ENCODE data around the gene IGSF9B. TPM values are rescaled to one million over a fixed set of nuclear protein-coding genes. Genes with fewer than 3 reads are reported as not detected.

IGSF9B gene
- polyA plus RNA-seq, 1 donor (not counting 4 experiments of a cell fraction or from before 2014, with no cell fraction given): 0.66 TPM

DNA sequence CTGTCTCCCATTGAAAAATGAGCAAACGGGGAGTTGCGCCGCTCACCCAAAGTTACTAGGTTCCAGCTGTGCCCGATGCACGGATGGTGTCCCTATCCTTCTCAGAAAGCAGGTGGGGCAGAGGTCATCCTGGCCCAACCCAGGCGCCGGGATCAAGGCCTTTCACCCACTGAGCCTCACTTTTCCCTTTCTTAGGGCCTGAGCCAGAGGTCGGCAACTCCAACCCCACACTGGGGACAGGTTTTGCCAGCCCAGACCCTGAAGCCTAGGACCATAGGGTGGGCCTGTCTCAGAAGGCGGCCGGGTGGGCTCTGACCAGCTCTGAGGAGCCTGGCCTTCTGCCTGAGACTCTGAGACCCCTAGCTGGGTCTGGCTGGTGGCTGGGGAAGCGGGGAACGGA, 6.3 kb downstream of the IGSF9B start:
- Histone ChIP-seq H3K4me2 (ENCODE audit: control insufficient read depth, extremely low read depth, insufficient read depth, low read depth, low read length) (no peak overlapping the region), H3K27me3 (ENCODE audit: control insufficient read depth, extremely low read depth, insufficient read depth, low read length) (peaks cover 40% of the 10 kb centered on the region), H3K9me3 (ENCODE audit: control insufficient read depth, low read depth, low read length) (no peaks in the 10 kb centered on the region), H3K9ac (ENCODE audit: control insufficient read depth, extremely low read depth, insufficient read depth, low read length) (no peak overlapping the region), H2AFZ (ENCODE audit: control insufficient read depth, low read length) (no peak overlapping the region), H4K20me1 (ENCODE audit: control insufficient read depth, extremely low read depth, insufficient read depth, low read length) (no peaks in the 10 kb centered on the region), H3K9me1 (ENCODE audit: control insufficient read depth, extremely low read depth, insufficient read depth, low read length) (no peaks in the 10 kb centered on the region), H3K36me3 (ENCODE audit: control insufficient read depth in 2 of 2, extremely low read depth in 1 of 2, insufficient read depth in 2 of 2, low read length in 2 of 2) (no peaks in the 10 kb centered on the region), H3K4me3 (ENCODE audit: control insufficient read depth in 2 of 3, extremely low read depth in 1 of 3, insufficient read depth in 2 of 3, low read depth in 1 of 3, low read length in 3 of 3) (no peak overlapping the region), H3K79me2 (ENCODE audit: control insufficient read depth, insufficient read depth, low read length) (no peaks in the 10 kb centered on the region), H3K4me1 (ENCODE audit: control insufficient read depth, extremely low read depth, insufficient read depth, low read length) (peaks cover 13% of the 10 kb centered on the region), H3K27ac (ENCODE audit: control insufficient read depth, insufficient read depth, low read length) (no peak overlapping the region)
- dilution Hi-C loops (cut with MboI; ENCODE audit: extremely low pct_ligation_motif_present, low sequenced_read_pairs): no loop called here
- TF ChIP-seq EZH2 (IDR thresholded peaks at IDR 0.05; ENCODE audit: low read length): no peak
- TF ChIP-seq CTCF (optimal IDR thresholded peaks at IDR 0.05 in 1 of 3, IDR thresholded peaks at IDR 0.05 in 1 of 3, conservative IDR thresholded peaks at IDR 0.05 in 1 of 3; ENCODE audit: extremely low read depth in 1 of 3, insufficient read depth in 2 of 3, low read length in 3 of 3): no peak
- FAIRE-seq (no peak), DNase-seq (ENCODE audit: low read depth, low spot score) (no peak)

DNA sequence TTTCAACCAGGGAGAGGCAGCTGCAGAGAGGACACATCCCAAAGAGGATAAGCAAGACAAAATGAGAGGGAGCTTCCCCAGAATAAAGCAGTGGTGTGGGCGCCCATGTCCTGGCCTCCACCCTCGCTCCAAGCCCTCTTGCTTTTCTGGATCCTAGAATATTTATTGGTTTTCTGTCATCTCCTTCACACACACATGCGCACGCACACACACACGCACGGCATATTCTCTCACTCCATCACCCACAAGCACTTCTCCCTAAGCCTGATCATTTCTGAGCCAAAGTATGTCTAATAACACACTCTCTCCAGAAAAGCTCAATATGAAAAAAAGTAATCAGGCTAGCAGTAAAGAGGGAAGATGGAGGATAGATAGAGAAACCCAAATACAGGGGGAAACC, 7.6 kb downstream of the IGSF9B start:
- H4K20me1 ChIP-seq (ENCODE audit: control insufficient read depth, extremely low read depth, insufficient read depth, low read length): no peaks in the 10 kb centered on the region
- H3K27ac ChIP-seq (ENCODE audit: control insufficient read depth, insufficient read depth, low read length): no peak overlapping the region
- no peak overlapping the region for H2AFZ ChIP-seq (ENCODE audit: control insufficient read depth, low read length)
- H3K4me3 ChIP-seq (ENCODE audit: control insufficient read depth in 2 of 3, extremely low read depth in 1 of 3, insufficient read depth in 2 of 3, low read depth in 1 of 3, low read length in 3 of 3): no peak overlapping the region
- H3K79me2 ChIP-seq (ENCODE audit: control insufficient read depth, insufficient read depth, low read length): no peaks in the 10 kb centered on the region
- H3K27me3 ChIP-seq (ENCODE audit: control insufficient read depth, extremely low read depth, insufficient read depth, low read length): peaks cover 27% of the 10 kb centered on the region
- dilution Hi-C loops (cut with MboI; ENCODE audit: extremely low pct_ligation_motif_present, low sequenced_read_pairs): no loop called here
- TF ChIP-seq CTCF (optimal IDR thresholded peaks at IDR 0.05 in 1 of 3, IDR thresholded peaks at IDR 0.05 in 1 of 3, conservative IDR thresholded peaks at IDR 0.05 in 1 of 3; ENCODE audit: extremely low read depth in 1 of 3, insufficient read depth in 2 of 3, low read length in 3 of 3): no peak
- no peak for TF ChIP-seq EZH2 (IDR thresholded peaks at IDR 0.05; ENCODE audit: low read length)
- no peak overlapping the region for H3K9ac ChIP-seq (ENCODE audit: control insufficient read depth, extremely low read depth, insufficient read depth, low read length)
- FAIRE-seq (no peak), DNase-seq (ENCODE audit: low read depth, low spot score) (no peak)
- no peaks in the 10 kb centered on the region for H3K36me3 ChIP-seq (ENCODE audit: control insufficient read depth in 2 of 2, extremely low read depth in 1 of 2, insufficient read depth in 2 of 2, low read length in 2 of 2)
- H3K9me1 ChIP-seq (ENCODE audit: control insufficient read depth, extremely low read depth, insufficient read depth, low read length): no peaks in the 10 kb centered on the region
- H3K4me1 ChIP-seq (ENCODE audit: control insufficient read depth, extremely low read depth, insufficient read depth, low read length): peaks cover 20% of the 10 kb centered on the region
- H3K9me3 ChIP-seq (ENCODE audit: control insufficient read depth, low read depth, low read length): no peaks in the 10 kb centered on the region
- H3K4me2 ChIP-seq (ENCODE audit: control insufficient read depth, extremely low read depth, insufficient read depth, low read depth, low read length): no peak overlapping the region

Measured in keratinocyte (primary cell).